ENCODE results near the gene PSMB10.
A peak's percentile ranks its signal among the peaks of the same experiment; 100 is the strongest.
"Not testable (repeated sequence)": the region's sequence is repeated elsewhere in the genome, so short reads cannot be mapped to it uniquely, and the experiment has no call there.

The PSMB10 gene

DNA sequence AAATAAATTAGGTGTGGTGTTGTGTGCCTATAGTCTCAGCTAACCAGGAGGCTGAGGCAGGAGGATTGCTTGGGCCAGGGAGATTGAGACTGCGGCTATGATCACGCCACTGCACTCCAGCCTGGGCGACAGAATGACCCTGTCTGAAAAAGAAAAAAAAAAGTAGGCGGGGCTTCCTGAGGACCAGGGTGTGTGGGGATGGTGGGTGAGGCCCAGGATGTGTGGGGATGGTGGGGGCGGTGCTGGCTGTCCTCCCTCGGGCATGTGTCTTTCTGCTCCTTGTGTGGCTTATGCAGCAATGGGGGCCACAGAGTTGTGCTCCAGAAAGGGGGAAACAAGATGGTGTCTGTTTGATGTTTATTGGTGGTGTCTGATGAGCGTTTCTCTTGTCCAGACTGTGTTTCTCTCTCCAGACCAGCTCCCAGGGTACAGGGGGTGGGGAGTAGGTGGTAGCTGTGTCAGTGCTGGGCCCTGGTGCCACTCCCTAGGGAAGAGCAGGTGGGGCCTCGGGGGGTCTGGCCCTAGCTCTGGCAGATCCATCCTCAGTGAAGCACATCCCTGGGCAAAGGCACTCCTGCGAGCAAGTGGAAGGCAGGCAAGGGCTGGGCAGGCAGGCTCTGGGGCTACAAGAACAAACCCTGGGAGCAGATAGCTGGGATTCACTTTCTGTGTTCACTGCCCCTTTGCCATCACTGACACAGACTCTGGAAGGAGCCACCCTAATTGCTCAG, 5.0 kb upstream of the PSMB10 start:
- DNase-seq = no peak

DNA sequence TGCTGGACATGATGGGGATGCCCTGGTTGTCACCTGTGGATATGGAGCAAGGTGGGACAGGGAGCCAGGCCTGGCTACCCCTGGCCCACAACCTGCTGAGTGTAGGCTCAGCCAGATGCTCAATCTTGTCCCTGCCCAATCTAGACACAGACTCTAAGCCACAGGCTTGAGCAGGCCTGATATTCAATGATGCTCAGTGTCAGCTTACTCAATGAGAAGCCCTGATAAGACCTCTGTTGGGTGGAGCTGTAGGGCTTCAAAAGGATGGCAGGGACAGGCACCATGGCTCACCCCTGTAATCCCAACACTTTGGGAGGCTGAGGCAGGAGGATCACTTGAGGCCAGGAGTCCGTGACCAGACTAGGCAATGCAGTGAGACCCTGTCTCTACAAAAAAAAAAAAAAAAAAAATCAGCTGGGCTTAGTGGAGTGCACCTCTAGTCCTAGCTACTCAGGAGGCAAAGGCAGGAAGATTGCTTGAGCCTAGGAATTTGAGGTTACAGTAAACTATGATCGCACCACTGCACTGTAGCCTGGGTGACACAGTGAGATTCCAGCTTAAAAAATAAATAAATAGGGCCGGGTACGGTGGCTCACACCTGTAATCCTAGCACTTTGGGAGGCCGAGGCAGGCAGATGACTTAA, 3.9 kb upstream of the PSMB10 start:
- DNase-seq = no peak

DNA sequence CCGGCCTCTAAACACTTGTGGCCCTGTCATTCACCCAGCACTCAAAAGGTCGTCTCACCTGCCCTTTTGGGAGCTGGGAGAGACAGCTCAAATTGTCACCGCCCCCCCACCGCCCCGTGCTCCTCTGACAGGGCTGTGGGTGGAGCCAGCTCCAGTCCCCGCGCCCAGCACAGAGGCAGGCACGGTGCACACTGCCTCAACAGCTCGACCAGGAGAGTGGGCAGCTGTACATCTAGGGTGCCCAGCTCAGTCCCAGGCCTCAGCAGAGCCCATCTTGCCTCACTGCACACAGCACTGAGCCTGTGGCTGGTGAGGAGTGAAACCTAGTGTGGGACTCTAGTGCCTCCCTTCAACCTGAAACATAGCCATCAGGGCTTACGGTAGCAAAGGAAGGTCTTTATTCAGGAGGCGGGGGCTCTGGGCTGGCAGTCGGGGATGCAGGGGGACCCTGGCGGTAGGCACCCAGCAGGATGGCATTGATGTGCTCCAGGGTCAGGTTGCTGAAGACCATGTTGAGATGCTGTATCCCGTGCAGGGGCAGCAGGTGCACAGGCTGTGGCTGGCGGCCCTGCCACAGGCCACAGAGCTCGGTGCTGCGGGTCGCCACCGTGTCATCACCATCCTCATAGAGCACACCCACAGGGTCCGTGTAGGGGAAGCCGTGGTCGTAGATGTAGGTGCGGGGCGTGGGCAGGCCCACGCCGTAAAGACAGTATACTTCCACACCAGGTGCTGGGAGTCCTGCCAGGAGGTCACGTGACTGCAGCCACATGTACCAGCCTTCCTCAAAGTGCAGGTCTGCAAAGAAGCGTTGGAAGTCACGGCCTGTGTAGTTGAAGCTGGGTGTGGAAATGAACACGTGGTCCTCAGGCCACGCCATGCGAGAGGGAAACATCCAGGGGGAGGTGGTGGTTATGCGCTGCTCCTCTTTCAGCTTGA, 3.1 kb upstream of the PSMB10 start:
- DNase-seq = no peak

DNA sequence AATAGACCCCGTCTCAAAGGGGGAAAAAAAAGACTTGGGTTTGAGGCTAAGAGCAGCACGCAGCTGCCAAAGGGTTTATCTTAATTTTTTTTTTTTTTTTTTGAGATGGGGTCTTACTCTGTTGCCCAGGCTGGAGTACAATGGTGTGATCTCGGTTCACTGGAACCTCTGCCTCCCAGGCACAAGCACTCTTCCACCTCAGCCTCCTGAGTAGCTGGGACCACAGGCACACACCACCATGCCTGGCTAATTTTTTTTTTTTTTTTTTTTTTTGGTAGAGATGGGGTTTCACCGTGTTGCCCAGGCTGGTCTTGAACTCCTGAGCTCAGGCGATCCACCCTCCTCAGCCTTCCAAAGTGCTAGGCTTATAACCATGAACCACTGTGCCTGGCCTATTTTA, 1.1 kb upstream of the PSMB10 start:
- not testable (repeated sequence) for DNase-seq

DNA sequence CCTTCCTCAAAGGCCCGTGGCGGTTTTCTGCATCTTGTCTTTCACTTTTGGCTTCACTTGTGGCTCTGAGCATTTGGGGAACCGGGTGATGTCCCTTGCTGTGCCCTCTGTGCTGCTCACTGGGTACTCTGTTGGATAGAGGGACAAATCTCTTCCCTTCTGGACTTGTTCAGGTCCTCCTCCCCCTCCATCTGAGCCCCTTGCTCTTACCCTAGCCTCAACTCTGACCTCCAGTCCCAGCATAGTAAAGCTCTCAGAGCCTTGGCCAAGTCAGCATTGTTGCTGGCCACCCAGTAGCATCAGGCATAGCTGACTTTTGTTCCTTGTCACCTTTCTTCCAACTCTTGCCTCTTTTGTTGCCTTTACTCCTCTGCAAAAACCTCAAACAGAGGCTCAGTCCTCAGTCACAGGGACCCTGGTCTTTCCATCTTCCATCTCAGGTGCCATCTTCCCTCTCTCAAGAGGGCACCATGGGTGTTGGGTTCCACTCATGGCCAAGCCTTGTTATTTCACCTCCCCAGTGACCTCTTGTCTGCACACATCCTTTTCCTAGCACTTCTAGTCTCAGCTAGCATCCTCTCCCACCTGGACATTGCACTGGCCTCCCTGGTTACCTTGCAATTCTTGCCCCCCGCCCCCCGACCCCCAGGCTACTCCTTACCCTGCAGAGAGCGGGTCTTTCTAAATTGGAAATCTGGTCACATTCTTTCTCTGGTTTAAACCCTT, 393 bp upstream of the PSMB10 start:
- no peak for DNase-seq

DNA sequence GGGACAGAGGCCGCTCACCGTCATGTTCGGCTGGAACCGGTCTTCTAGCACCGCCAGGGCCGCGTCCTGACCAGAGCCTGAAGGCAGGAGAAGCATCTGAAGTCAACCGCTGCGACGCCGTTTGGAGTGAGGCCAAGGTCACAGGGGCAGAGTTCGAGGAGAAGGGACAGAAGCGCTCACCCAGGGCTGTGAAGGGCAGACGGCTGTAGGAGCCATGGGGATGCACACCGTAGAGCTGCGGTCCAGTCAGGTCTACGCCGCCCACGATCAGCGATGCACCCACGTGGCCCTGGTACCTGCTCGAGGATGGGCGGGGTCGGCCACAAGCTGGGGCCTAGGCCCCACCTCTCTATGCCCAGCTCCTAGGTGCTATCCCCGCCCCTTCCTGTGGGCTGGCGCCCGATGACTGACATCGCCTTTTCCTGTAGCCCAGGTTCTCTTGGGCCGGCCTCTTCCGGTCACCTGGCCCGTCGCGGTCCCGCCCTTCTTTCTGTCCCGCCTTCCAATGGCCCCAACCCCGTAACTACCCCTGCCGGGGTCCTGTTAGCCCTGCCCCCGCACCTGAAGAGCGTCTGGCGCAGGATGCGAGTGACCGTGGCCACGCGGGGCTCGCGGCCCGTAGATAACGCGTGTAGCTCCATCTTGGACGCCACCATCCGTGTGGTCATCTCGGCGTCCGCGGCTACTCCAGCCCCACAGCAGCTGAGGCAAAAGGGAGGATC, 1.1 kb downstream of the PSMB10 start:
- peak; percentile 90 for DNase-seq

DNA sequence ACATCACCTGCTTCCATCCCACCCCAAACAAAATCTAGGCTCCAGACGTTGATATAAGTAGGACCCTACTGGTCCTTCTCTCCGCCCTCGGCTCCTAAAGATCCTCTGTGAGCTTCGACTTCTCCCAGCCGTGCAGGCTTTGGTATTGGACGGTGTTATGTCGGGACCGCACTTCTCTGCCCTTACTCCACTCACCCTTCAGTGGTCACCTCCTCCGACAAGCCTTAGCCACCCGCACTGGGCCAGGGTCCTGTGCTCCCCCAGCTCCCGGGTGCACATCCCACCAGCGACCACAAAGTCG, 1.6 kb downstream of the PSMB10 start:
- no peak for DNase-seq

DNA sequence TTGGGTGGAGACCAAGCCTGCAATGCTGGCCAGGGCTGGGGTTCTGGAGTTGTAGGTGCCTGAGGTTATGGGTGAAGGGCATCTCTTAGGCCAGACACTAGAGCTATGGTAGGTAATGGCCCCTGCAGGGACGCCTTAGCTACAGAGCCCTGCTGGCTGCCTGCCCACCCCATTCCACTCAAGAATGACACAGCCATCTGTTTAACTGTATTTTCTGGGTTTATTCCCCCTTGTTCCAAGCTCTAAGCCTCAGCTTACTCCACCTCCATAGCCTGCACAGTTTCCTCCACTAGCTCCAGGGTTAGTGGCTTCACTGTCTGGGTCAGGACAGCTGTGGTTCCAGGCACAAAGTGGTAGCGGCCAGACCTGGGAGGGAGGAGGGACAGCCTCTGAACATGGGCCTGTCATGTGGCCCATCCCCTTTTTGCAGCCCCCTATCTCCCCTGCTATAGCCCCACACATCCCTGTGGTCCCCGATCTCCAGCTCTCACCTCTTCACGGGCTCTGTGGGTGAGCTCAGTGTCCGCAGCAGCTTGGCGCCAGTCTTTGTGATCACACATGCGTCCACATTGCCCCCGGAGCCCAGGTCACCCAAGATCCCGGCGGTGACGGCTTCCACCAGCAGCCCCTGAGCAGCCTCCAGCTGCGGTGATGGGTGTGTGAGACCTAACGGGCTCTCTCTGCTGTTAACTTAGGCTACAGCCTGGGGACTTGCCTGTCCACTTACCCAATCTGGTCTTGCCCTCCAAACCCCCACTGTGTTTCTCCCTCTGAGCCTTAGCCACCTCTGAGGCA, 2.1 kb downstream of the PSMB10 start:
- DNase-seq = no peak

DNA sequence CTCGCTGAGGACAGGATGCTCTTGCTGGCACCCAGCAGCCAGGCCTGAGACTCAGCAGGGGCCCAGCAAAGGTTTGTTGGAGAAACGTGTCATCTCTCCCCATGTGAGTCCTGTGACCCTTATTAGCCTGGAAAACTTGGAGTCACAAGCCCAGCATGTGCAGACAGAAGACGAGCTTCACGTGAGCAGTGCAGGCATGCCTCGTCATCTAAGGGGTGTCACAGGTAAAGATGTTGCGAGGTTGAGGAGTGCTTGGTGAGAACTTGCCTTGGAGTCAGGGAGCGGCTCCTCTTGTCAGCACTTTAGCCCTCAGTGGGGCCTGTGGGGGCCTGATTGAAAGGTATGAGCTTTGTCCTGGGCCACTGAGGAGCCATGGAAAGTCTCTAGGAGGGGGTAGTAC, 2.8 kb downstream of the PSMB10 start:
- no peak for DNase-seq

DNA sequence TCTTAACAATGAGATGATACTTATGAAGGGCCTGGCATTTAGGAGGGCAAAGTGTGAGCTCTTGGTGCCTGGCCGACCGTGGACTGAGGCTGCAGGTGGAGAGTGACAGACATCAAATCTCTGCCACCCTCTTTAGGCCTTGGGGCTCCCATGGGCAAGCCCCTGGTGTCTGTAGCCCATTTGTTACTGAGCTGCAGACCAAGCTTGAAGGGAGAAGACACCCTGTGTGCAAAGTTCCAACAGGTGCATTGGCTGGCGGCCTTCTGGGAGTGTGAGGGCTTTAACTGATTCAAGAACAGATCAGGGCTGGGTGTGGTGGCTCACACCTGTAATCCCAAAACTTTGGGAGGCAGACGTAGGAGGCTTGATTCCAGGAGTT, 4.2 kb downstream of the PSMB10 start:
- DNase-seq = no peak

DNA sequence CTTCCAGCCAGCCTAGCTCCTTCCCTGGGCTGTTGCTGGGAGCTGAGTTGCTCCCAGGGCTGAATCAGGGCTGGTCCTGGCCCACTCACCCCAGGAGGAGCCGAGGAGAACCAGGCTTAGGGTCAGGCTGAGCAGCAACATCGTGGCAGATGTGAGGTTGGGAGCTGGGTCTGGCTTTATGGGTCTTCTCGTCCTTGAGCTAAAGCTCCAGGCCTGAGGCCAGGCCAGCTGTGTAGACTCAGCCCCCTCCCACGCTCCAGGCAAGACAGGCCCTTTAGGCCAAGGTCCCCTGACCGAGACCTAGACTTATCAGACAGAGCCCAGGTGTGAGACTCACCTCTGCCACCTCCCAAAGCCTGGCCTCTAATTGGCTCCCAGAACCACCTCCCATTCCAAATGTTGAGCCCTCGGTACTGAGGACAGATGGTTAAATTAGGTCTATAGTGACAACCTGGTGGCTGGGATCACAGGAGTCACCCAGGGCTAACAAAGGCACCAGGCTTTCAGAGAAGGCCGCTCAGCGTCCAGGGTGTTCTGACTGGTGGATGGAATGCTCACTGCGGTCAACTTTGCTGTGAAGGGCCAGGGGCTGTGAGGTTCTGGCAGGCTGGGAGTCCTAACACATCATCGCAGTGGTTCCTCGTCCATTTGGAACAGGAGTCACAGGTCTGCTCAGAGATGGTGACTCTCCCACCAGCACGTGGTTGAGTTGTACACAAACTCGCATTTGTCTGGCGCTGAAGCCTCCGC, 4.8 kb downstream of the PSMB10 start, which contains the start of gene CTRL:
CTRL (minus strand) TSS at position 151 of the 750 bp plus-strand sequence; CDS start at position 141, 10 bp downstream.
- DNase-seq = no peak

DNA sequence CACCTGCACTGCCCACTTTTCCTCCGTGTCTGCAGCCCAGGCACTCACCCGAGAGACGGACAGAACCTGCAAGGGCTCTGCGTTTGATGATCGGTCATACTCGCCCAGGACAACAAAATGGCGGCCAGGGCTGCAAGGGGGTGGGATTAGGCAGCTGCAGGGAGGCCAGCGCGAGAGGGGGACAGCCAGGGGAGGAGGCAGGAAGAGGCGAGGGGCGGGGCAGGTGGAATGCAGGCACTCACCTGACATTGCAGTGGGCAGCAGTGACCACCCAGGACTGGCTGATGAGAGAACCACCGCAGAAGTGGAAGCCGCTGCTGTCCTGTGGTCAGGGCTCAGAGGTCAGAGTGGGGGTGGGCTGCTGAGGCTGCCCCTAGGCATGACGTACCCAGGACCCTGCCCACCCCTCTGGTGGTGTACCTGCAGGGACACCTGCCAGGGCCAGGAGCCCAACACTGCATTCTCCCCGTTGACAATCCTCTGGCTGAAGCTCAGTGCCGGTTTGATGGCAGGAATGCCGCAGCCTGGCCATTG, 5.9 kb downstream of the PSMB10 start:
- DNase-seq = no peak

DNA sequence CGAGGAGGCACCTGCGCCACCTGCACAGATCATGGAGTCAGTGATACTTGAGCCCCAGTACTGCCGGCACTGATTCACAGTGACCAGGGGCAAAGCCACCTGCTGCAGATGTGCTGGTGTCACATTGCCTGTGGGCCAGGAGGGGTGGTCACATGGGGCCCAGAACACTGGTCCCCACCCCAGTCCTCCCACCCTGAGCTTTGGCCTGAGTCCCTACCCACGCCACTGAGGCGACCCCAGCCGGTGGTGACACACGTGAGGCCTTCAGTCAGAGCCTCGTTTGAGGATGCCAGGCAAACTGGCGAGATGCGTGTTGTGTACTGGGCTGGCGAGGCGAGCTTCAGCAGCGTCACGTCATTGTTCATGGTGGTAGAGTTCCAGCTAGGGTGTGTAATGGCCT, 6.5 kb downstream of the PSMB10 start:
- no peak for DNase-seq

DNA sequence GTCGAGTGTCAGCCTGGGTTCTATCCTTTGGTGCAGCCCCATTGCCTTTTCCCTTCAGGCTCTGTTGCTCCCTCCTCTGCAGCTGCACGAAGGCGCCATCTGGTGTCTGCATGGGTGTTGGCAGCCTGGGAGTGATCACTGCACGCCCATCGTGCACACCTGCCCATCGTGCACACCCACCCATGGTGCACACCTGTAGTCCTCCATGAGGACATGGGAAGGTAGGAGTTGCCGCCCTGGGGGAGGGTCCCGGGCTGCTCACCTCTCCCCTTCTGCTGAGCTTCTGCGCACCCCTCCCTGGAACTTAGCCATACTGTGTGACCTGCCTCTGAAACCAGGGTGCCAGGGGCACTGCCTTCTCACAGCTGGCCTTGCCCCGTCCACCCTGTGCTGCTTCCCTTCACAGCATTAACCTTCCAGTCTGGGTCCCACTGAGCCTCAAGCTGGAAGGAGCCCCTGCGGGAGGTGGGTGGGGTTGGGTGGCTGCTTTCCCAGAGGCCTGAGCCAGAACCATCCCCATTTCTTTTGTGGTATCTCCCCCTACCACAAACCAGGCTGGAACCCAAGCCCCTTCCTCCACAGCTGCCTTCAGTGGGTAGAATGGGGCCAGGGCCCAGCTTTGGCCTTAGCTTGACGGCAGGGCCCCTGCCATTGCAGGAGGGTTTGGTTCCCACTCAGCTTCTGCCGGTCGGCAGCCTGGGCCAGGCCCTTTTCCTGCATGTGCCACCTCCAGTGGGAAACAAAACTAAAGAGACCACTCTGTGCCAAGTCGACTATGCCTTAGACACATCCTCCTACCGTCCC, 7.9 kb downstream of the PSMB10 start:
- peak; percentile 54 for DNase-seq

DNA sequence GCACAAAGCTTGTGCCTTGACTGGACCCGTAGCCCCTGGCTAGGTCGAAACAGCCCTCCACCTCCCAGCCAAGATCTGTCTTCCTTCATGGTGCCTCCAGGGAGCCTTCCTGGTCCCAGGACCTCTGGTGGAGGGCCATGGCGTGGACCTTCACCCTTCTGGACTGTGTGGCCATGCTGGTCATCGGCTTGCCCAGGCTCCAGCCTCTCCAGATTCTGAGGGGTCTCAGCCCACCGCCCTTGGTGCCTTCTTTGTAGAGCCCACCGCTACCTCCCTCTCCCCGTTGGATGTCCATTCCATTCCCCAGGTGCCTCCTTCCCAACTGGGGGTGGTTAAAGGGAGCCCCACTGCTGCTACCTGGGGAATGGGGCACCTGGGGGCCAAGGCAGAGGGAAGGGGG, 8.5 kb downstream of the PSMB10 start:
- no peak for DNase-seq

DNA sequence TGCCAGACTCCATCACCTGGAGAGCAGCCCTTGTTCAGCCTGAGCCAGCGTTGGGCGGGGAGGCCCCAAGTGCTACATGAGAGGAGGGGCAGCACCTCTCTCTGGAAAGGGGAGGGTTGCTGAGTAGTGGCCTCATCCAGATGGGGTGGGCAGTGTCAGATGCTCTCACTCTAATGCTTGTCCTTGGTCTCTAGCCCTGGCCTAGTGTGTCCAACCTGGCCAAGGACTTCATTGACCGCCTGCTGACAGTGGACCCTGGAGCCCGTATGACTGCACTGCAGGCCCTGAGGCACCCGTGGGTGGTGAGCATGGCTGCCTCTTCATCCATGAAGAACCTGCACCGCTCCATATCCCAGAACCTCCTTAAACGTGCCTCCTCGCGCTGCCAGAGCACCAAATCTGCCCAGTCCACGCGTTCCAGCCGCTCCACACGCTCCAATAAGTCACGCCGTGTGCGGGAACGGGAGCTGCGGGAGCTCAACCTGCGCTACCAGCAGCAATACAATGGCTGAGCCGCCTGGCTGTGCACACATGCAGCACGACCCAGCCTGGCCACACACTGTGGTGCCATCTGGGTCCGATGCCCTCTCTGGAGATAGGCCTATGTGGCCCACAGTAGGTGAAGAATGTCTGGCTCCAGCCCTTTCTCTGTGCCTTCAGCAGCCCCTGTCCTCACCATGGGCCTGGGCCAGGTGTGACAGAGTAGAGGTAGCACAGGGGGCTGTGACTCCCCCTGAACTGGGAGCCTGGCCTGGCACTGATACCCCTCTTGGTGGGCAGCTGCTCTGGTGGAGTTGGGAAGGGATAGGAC, 9.3 kb downstream of the PSMB10 start:
- DNase-seq = no peak

DNA sequence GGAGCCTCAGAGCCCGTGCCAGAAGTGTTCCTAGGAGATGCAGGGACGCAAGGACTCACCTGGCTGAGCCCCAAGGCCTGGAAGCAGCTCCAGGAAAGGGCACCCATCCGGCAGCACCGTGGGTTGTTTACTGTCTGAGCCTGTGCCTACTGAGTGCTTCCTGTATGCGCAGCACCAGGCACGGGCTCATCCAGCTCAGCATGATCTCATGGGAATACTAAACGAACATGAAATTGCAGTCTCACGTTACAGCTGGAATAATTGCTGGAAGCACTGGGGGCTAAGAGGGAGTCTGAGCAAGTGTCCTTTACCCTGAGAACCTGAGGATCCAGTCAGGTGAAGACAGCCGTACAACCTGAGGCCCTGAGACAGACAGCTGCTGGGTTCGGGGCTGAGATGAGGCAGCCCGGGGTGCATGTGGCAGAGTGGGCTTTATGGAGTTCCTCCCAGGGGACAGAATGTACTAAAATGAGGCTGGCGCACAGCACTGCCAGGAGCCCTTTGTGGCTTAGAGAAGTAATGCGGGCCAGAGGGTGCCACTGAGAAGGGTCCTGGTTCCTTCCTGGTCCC, 10.4 kb downstream of the PSMB10 start:
- DNase-seq = no peak
